Stimulated activated naive CD4-positive, alpha-beta T cell (primary cell): ENCODE measurements around the gene LIMS2.
A peak's percentile ranks its signal among the peaks of the same experiment; 100 is the strongest.

Source experiments
- DNase-seq, 6 experiments: peaks; one replicate each; lab custom pipeline; 2025; lab: John Stamatoyannopoulos, UW

LIMS2 gene

DNA sequence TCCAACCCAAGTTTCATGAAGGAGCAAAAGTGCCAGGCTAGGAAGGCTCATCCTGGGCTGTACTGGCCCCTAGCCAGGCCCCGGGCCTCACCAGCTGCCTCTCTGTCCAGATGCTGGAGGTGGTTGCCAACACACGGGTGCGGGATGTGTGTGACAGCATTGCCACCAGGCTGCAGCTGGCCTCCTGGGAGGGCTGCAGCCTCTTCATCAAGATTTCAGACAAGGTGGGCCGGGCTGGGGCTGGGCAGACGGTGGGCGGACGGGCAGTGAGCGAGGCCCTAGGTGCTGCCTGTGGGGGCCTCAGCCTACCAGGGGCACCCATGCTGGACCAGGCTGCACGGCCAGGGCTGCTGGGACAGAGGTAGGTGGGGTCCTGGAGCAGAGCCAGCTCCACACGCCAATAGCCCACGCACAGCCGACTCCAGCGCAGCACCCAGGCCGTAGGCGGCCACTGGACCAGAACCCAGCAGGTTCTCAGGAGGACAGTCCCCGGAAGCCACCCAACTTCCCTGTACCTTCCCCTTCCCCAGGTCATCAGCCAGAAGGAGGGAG, 41.2 kb downstream of the LIMS2 start:
- no peak for DNase-seq

DNA sequence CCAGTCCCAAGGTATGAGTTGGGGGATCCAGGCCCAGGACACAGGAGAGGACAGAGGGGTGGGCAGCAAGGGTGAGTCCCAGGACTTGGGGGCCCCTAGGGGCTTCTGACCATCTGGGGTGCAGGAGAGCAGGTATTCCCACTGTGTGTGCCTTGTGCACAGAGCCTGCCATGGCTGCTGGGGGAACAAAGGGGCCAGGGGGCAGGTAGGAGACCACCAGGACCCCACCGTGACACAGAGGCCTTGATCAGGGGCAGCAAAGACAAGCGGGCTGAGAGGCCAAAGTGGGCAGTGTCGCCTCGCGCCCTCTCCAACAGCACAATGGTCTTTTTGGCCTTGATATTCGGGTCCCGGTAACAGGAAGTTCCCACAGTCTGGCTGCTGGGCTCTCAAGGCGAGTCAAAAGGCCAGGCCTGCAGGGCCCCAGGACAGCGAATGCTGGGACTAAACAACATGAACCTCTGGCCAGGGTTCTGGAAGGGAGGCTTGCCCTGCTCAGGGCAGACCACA, 41.7 kb downstream of the LIMS2 start:
- peak in 1 of 6 experiments; percentile 8 for DNase-seq

- DNase-seq = no peak
Observed at GRCh38 chr2:127632592-127633489, 42.5 kb downstream of the LIMS2 start.

- no peak for DNase-seq
Observed at GRCh38 chr2:127631997-127632581, 43.2 kb downstream of the LIMS2 start.

- no peak for DNase-seq
Observed at GRCh38 chr2:127631541-127631996, 43.8 kb downstream of the LIMS2 start.

GRCh38 chr2:127630864-127631540, 44.3 kb downstream of the LIMS2 start:
- no peak for DNase-seq

DNA sequence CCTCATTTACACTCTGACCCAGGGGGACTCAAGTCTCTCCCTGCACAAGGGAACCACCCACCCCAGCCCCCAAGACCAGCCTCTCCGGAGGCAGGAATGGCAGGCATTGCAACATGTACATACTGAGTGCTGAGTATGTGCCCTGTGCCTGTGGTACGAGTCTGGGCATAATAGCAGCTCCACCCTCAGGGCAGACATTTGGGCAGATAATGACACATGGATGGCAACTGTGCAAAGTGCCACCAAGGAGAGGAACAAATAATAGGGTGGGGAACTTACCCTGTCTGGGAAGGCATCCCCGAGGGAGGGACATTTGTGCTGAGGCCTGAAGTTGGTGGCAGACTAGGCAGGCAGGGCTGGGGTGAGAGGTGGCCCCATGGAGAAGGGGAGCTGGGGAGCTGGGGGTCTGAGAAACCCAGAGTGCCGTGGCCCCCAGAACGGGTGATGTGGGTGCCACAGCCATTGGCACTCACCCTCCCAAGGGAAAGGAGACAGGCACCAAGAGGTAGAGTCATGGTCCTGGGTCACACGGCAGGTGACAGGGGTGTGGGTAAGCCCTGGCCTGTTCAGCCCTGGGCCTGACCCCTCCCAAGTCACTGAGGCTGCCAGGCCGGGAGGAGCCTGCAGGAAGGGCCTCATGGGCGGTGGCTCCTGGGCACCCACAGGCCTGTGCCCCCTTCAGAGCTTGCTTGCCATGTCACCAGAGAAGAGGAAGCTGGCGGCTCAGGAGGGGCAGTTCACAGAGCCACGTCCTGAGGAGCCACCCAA, 45.0 kb downstream of the LIMS2 start:
- DNase-seq = no peak

GRCh38 chr2:127629637-127630036, 45.7 kb downstream of the LIMS2 start:
- no peak for DNase-seq

DNA sequence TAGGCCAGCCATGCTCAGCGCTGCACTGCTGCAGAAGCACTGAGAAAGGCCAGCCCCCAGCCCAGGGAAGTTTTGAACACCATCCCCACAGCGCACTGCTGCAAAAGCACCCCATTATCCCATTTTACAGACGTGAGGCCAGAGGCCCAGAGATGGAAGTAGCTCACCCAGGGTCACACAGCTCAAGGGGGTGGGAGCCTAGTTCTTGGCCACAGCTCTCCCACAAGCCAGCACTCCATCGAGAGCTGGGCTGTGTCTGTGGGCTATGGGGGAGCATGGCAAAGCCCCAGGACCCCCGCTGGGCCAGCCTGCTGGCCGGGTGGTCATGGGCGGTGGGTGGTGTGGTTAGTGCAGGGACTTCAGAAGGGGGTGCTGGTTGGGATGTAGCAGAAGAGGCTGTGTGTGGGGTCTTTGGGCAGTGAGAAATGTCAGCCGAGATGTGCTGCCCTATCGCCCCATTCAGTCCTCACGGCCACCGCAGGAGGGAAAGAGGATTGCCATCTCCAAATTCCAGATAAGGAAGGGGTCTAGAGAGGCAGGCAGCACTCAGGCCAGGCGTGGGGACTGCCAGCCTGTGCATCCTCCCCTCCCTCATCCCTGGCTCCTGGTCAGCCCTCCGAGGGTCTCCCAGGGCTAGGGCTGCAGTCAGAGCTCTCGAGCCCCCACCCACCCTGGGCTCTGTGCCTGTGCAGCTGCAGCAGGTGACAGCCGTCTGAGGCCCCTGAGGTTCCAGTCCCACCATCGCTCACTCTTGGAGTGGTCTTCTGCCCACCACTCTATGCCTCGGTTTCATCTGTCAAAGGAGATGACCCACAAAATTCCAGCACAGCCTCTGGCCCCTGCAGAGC, 46.3 kb downstream of the LIMS2 start:
- no peak for DNase-seq

DNA sequence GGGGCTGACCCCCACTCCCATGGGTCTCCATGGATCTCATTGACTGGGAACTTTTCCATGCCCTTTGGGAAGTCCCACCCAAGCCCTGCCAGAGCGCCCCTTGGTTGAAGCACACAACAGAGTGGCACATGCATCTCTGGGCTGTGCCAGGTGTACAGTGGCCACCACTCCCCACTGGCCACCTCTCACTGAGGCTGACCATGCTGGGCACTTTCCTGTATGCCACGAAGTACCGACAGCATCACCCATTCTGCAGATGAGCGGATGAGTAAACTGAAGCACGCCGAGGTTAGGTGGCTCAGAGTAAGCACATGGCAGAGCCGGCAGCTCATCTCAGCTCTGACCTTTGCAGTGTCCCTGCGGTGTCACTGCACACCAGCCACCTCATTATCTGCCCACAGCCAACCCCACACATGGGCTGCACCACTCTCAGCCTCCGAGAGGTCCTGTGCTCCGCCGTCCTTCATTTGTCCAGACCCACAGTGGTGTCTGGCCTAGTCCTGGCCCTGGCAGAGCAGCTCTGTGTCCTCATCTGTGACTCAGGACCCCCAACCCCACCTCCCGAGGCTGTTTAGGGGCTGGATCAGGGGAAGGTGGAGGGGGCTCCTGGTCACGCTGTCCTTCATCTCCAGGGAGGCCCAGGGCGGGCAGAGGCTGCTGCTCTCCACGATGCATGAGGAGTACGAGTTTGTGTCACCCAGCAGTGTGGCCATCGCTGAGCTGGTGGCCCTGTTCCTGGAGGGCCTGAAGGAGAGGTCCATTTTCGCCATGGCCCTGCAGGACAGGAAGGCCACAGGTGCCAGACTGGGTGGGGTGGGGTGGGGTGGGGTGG, 47.4 kb downstream of the LIMS2 start:
- no peak for DNase-seq

DNA sequence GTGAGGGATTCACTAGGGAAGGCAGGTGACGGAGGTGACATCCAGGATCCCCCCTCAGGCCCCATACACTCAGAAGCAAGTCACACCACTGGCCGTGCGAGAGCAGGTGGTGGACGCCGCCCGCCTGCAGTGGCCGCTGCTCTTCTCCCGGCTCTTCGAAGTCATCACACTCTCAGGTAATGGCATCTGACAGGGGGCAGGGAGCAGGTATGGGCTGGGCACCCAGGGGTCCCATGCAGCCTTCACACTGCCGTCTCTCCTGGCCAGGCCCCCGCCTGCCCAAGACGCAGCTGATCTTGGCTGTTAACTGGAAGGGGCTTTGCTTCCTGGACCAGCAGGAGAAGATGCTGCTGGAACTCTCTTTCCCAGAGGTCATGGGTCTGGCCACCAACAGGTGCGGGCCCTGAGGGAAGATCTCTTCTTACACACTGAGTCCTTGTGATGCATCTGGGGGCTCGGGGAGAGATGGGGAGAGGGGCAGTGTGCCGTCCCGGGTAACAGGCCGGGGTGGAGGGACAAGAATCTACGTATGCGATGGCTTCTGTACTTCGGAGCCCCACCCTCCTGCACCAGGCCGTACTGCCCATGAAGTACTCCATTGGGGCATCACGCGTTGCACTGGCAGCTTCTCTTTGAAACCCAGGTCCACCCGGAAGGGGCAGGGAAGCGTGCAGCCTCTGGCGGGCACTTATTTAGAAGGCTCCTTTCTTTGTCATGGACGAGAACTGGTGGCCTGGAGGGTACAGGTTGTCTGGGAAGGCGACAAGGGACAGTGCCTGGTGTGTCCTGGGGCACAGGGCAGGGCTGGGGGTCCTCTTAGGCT, 48.2 kb downstream of the LIMS2 start:
- no peak for DNase-seq

- DNase-seq = no peak
Observed at GRCh38 chr2:127626175-127626574, 49.2 kb downstream of the LIMS2 start.

GRCh38 chr2:127625572-127625951, 49.8 kb downstream of the LIMS2 start:
- no peak for DNase-seq

- DNase-seq = no peak
Observed at GRCh38 chr2:127624756-127625571, 50.4 kb downstream of the LIMS2 start.

- no peak for DNase-seq
Observed at GRCh38 chr2:127624320-127624755, 51.0 kb downstream of the LIMS2 start.

- DNase-seq = no peak
Observed at GRCh38 chr2:127623388-127624319, 51.7 kb downstream of the LIMS2 start.
